Lower lobe of right lung (tissue), 2 donors: ENCODE data around the gene ABCC6. TPM values are rescaled to one million over a fixed set of nuclear protein-coding genes. Genes with fewer than 3 reads are reported as not detected.

Experiments
- ATAC-seq, 2 donors: fragments of 200-7000 bp; cut with Tn5 transposase; one replicate each; pipeline ENCODE4 v1.9.1; 2020 to 2022; ENCODE audit warnings: mild to moderate bottlenecking in 2 of 2, moderate library complexity in 2 of 2
- DNase-seq: peaks from one replicate; pipeline ENCODE4 v3.0.0-alpha.2; 2020
- H3K27ac ChIP-seq: fragments of 200-600 bp; one replicate; pipeline ENCODE4 v1.8.0; 2022
- H3K27me3 ChIP-seq: fragments of 200-600 bp; one replicate; pipeline ENCODE4 v1.8.0; 2022; ENCODE audit warnings: low read depth
- H3K36me3 ChIP-seq: fragments of 200-600 bp; one replicate; pipeline ENCODE4 v1.8.0; 2022; ENCODE audit warnings: mild to moderate bottlenecking
- H3K4me1 ChIP-seq: fragments of 200-600 bp; one replicate; pipeline ENCODE4 v1.8.0; 2022
- H3K4me3 ChIP-seq: fragments of 200-600 bp; one replicate; pipeline ENCODE4 v1.8.0; 2022; ENCODE audit warnings: mild to moderate bottlenecking
- H3K9me3 ChIP-seq: fragments of 200-600 bp; one replicate; pipeline ENCODE4 v1.8.0; 2022
- CTCF ChIP-seq: fragments of 200-600 bp; IDR thresholded peaks from one replicate; pipeline ENCODE4 v1.8.0; 2022; ENCODE audit warnings: antibody characterized with exemption, mild to moderate bottlenecking
- intact Hi-C: fragments of 100-400 bp; cut with DNase I; formaldehyde crosslinking; loops from one replicate; pipeline ENCODE4 v1.11.0; 2022
- total RNA-seq: library from RNA; stranded (reverse); fragmentation: NEBNext Ultra II Directional; extraction: Animal tissue kit (Norgen Biotek cat#: 25700); gene quantifications from one replicate; pipeline ENCODE4 v1.2.1, GENCODE V29; 2021
- donor health status: DM: no; HTN: yes; CAD: no; lungs with severe emphysema.

The ABCC6 gene
- total RNA-seq, 1 donor from 2014 or later = 40.5 TPM

- Histone ChIP-seq H3K36me3 (peaks cover 91% of the 10 kb centered on the region), H3K27ac (no peak overlapping the region), H3K9me3 (peaks cover 7% of the 10 kb centered on the region), H3K27me3 (no peaks in the 10 kb centered on the region), H3K4me3 (no peak overlapping the region), H3K4me1 (no peaks in the 10 kb centered on the region)
- ATAC-seq (peak; percentile 85 to 89), DNase-seq (peak; percentile 66)
- intact Hi-C loops = loop anchor here (10.0 kb wide), 1 partner anchor 253 kb away; no protein-coding TSS in a partner anchor
- peak; percentile 86 for TF ChIP-seq CTCF
Observed at GRCh38 chr16:16127469-16128116, 95.7 kb downstream of the ABCC6 start.

- Histone ChIP-seq H3K4me1 (no peaks in the 10 kb centered on the region), H3K4me3 (no peak overlapping the region), H3K27me3 (no peaks in the 10 kb centered on the region), H3K9me3 (peaks cover 7% of the 10 kb centered on the region), H3K27ac (no peak overlapping the region), H3K36me3 (peaks cover 91% of the 10 kb centered on the region)
- ATAC-seq (peak in 1 of 2 donors; percentile 16), DNase-seq (no peak)
- intact Hi-C loops = loop anchor here (10.0 kb wide), 1 partner anchor 252 kb away; no protein-coding TSS in a partner anchor
- TF ChIP-seq CTCF = no peak
Observed at GRCh38 chr16:16126896-16127295, 96.4 kb downstream of the ABCC6 start.

- intact Hi-C loops = loop anchor here (10.0 kb wide), 1 partner anchor 250 kb away; no protein-coding TSS in a partner anchor
- Histone ChIP-seq H3K27ac (no peak overlapping the region), H3K4me3 (no peak overlapping the region), H3K27me3 (no peaks in the 10 kb centered on the region), H3K36me3 (peaks cover 88% of the 10 kb centered on the region), H3K4me1 (peaks cover 5% of the 10 kb centered on the region), H3K9me3 (peaks cover 7% of the 10 kb centered on the region)
- DNase-seq = no peak
- ATAC-seq = no peak
- TF ChIP-seq CTCF = no peak
Observed at GRCh38 chr16:16124974-16125373, 98.3 kb downstream of the ABCC6 start.

GRCh38 chr16:16124438-16124837 is 98.9 kb downstream of the ABCC6 start:
- Histone ChIP-seq H3K4me3 (no peak overlapping the region), H3K27me3 (no peaks in the 10 kb centered on the region), H3K27ac (no peak overlapping the region), H3K9me3 (peaks cover 7% of the 10 kb centered on the region), H3K36me3 (peaks cover 82% of the 10 kb centered on the region), H3K4me1 (peaks cover 9% of the 10 kb centered on the region)
- no peak for TF ChIP-seq CTCF
- ATAC-seq (no peak), DNase-seq (no peak)
- intact Hi-C loops = loop anchor here (10.0 kb wide), 1 partner anchor 250 kb away; no protein-coding TSS in a partner anchor

- Histone ChIP-seq H3K9me3 (peaks cover 7% of the 10 kb centered on the region), H3K36me3 (peaks cover 79% of the 10 kb centered on the region), H3K27ac (no peak overlapping the region), H3K4me1 (peaks cover 9% of the 10 kb centered on the region), H3K27me3 (no peaks in the 10 kb centered on the region), H3K4me3 (no peak overlapping the region)
- no peak for TF ChIP-seq CTCF
- intact Hi-C loops = loop anchor here (10.0 kb wide), 1 partner anchor 247 kb away; no protein-coding TSS in a partner anchor
- ATAC-seq = no peak
- no peak for DNase-seq
Observed at GRCh38 chr16:16122264-16122663, 101.0 kb downstream of the ABCC6 start.
